ENCODE measurements around the gene TMPRSS9. TPM values are rescaled to one million over a fixed set of nuclear protein-coding genes. Genes with fewer than 3 reads are reported as not detected.

The TMPRSS9 gene
- total RNA-seq, 4 donors from 2014 or later = not detected

DNA sequence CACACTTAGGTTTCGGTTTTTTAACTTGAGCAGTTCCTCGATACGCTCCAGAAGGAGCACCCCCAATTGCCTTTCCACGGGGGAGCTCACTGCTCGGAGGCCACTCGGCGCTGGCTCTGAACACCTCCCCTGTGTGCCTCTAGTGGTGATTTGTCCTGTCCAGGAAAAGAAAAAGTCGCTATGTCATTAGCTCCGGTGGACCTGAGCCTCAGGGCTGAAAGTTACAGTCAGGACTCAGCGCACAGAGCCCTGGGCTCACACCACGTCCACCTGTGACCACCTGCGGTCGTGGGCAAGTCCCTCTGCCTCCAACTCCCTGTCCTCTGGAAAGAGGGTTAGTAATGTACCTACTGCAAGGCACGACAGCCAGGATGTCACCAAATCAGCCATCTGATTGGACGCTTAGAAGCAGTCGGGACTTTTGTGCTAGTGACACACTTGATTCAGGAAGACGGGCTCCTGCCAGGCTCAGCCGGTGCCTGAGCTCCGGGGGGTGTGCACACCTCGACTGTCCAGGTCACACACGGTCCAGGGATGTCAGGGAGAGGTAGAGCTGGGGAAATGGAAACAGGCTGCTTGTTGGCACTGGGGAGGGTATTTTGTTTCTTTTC lies 3.9 kb upstream of the TMPRSS9 start:
- H3K27me3 ChIP-seq = peaks cover 0 to 15% of the 10 kb centered on the region in 2 donors
- peaks cover 0 to 45% (median 0%) of the 10 kb centered on the region in 3 donors for H3K36me3 ChIP-seq
- no peaks in the 10 kb centered on the region for H3K9me3 ChIP-seq
- no peak overlapping the region for H3K27ac ChIP-seq
- 77 to 80% methylated on average over 19 to 21 of the region's 21 CpGs for WGBS, 2 donors
- H3K4me1 ChIP-seq = peaks cover 0 to 5% (median 0%) of the 10 kb centered on the region in 4 donors
- H3K4me3 ChIP-seq = no peak overlapping the region
- no peak for DNase-seq (ENCODE audit: low spot score in 2 of 2)
- TF ChIP-seq EP300 (IDR thresholded peaks at IDR 0.05) (no peak), POLR2A (IDR thresholded peaks at IDR 0.05) (no peak)
- TF ChIP-seq, protein P1, sequence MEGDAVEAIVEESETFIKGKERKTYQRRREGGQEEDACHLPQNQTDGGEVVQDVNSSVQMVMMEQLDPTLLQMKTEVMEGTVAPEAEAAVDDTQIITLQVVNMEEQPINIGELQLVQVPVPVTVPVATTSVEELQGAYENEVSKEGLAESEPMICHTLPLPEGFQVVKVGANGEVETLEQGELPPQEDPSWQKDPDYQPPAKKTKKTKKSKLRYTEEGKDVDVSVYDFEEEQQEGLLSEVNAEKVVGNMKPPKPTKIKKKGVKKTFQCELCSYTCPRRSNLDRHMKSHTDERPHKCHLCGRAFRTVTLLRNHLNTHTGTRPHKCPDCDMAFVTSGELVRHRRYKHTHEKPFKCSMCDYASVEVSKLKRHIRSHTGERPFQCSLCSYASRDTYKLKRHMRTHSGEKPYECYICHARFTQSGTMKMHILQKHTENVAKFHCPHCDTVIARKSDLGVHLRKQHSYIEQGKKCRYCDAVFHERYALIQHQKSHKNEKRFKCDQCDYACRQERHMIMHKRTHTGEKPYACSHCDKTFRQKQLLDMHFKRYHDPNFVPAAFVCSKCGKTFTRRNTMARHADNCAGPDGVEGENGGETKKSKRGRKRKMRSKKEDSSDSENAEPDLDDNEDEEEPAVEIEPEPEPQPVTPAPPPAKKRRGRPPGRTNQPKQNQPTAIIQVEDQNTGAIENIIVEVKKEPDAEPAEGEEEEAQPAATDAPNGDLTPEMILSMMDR (IDR thresholded peaks at IDR 0.05) = no peak

DNA sequence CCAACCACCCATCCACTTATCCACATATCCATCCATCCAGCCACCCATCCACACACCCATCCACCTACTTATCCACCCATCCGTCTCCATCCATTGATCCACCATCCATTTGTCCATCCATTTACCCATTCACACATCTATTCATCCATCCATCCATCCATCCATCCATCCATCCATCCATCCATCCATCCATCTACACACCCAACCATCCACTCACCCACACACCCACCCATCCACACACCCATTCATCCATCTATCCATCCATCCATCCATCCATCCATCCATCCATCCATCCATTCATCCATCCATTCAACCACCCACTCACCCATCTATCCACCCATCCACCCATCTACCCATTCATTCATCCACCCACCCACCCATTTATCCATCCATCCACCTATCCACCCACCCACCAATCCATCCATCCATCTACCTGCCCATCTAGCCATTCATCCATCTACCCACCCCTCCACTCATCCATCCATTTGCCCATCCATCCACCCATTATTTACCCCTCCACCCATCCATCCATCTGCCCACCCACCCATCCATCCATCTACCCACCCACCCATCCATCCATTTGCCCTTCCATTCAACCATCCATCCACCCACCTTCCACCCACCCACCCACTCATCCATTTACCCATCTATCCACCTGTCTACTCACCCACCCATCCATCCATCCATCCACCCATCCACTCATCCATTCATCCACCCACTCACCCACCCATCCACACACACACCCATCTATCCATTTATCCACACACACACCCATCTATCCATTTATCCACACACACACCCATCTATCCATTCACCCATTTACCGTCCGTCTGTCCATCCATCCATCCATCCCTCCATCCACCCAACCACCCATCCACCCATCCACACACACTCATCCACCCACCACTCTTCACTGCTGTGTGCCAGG lies 2.5 kb upstream of the TMPRSS9 start:
- no peak for DNase-seq (ENCODE audit: low spot score in 2 of 2)
- no peak for TF ChIP-seq EP300 (IDR thresholded peaks at IDR 0.05)
- TF ChIP-seq, protein P1 (IDR thresholded peaks at IDR 0.05) = no peak
- no peak for TF ChIP-seq POLR2A (IDR thresholded peaks at IDR 0.05)
- Histone ChIP-seq H3K9me3 (no peaks in the 10 kb centered on the region), H3K27ac (no peak overlapping the region), H3K36me3 (peaks cover 0 to 32% (median 0%) of the 10 kb centered on the region in 3 donors), H3K4me3 (no peak overlapping the region), H3K4me1 (peaks cover 0 to 13% (median 0%) of the 10 kb centered on the region in 4 donors), H3K27me3 (peaks cover 0 to 29% of the 10 kb centered on the region in 2 donors)
- WGBS, 2 donors = 89 to 91% methylated on average over 3 of the region's 3 CpGs

GRCh38 chr19:2358548-2359173 lies 1.4 kb upstream of the TMPRSS9 start:
- Histone ChIP-seq H3K9me3 (no peaks in the 10 kb centered on the region), H3K36me3 (peaks cover 0 to 21% (median 0%) of the 10 kb centered on the region in 3 donors), H3K27me3 (peaks cover 0 to 40% of the 10 kb centered on the region in 2 donors), H3K4me3 (no peak overlapping the region), H3K27ac (no peak overlapping the region), H3K4me1 (peaks cover 0 to 13% (median 0%) of the 10 kb centered on the region in 4 donors)
- 72 to 76% methylated on average over 28 of the region's 28 CpGs for WGBS, 2 donors
- DNase-seq (ENCODE audit: low spot score in 2 of 2) = no peak
- TF ChIP-seq EP300 (IDR thresholded peaks at IDR 0.05) (no peak), POLR2A (IDR thresholded peaks at IDR 0.05) (no peak)
- TF ChIP-seq, protein P1 (IDR thresholded peaks at IDR 0.05) = no peak

- Histone ChIP-seq H3K36me3 (no peaks in the 10 kb centered on the region), H3K4me1 (peaks cover 0 to 13% (median 0%) of the 10 kb centered on the region in 4 donors), H3K4me3 (no peak overlapping the region), H3K27me3 (peaks cover 0 to 62% of the 10 kb centered on the region in 2 donors), H3K9me3 (no peaks in the 10 kb centered on the region), H3K27ac (no peak overlapping the region)
- no peak for DNase-seq (ENCODE audit: low spot score in 2 of 2)
- 56 to 62% methylated on average over 9 to 10 of the region's 11 CpGs for WGBS, 2 donors
- TF ChIP-seq POLR2A (IDR thresholded peaks at IDR 0.05) = no peak
- TF ChIP-seq EP300 (IDR thresholded peaks at IDR 0.05) = no peak
- TF ChIP-seq, protein P1 (IDR thresholded peaks at IDR 0.05) = no peak
Observed at GRCh38 chr19:2360833-2361232, 768 bp downstream of the TMPRSS9 start.
